Osteoblast (primary cell): ENCODE results near the gene SPTBN1. TPM values are rescaled to one million over a fixed set of nuclear protein-coding genes. Genes with fewer than 3 reads are reported as not detected.

Experiments
- DNase-seq: peaks from one replicate; pipeline ENCODE4 v3.0.0; 2011; ENCODE audit warnings: low spot score, mixed read lengths; ENCODE audit not compliant: insufficient read length; ENCODE audit errors: missing footprints
- H2AFZ ChIP-seq: 2 replicates; pipeline ENCODE4 v1.6.0; 2011; ENCODE audit warnings: mild to moderate bottlenecking, low read length
- H3K27ac ChIP-seq: 2 replicates; pipeline ENCODE4 v1.5.1; 2011; ENCODE audit warnings: mild to moderate bottlenecking, low read depth, low read length, moderate library complexity
- H3K27me3 ChIP-seq: 2 replicates; pipeline ENCODE4 v1.6.0; 2012; ENCODE audit warnings: mild to moderate bottlenecking, control low read depth, inconsistent platforms, low read length, moderate library complexity; ENCODE audit not compliant: insufficient read depth
- H3K36me3 ChIP-seq: 2 replicates; pipeline ENCODE4 v1.5.1; 2011; ENCODE audit warnings: mild to moderate bottlenecking, low read length, control low read depth, moderate library complexity; ENCODE audit not compliant: insufficient read depth
- H3K4me1 ChIP-seq: 2 replicates; pipeline ENCODE4 v1.5.1; 2011; ENCODE audit warnings: mild to moderate bottlenecking, low read length, control low read depth, moderate library complexity; ENCODE audit not compliant: insufficient read depth
- H3K4me2 ChIP-seq: 2 replicates; pipeline ENCODE4 v1.6.0; 2011; ENCODE audit warnings: mild to moderate bottlenecking, low read length; ENCODE audit not compliant: insufficient read depth
- H3K4me3 ChIP-seq: fragments of 200-600 bp; sonication (generic); 3 replicates; pipeline ENCODE4 v1.5.1; 2012; ENCODE audit warnings: mild to moderate bottlenecking, low read length, inconsistent platforms; ENCODE audit not compliant: insufficient read depth
- H3K79me2 ChIP-seq: 2 replicates; pipeline ENCODE4 v1.6.0; 2012; ENCODE audit warnings: mild to moderate bottlenecking, low read length, control low read depth, inconsistent platforms; ENCODE audit not compliant: insufficient read depth
- H3K9me3 ChIP-seq: 2 replicates; pipeline ENCODE4 v1.5.1; 2011; ENCODE audit warnings: low read depth, low read length, control low read depth
- H4K20me1 ChIP-seq: 2 replicates; pipeline ENCODE4 v1.6.0; 2012; ENCODE audit warnings: mild to moderate bottlenecking, low read length, control low read depth; ENCODE audit not compliant: insufficient read depth
- CTCF ChIP-seq: IDR thresholded peaks from 2 replicates; pipeline ENCODE4 v1.5.1; 2011; ENCODE audit warnings: mild to moderate bottlenecking, low read depth, low read length, moderate library complexity; ENCODE audit errors: extremely low read depth
- total RNA-seq: library from RNA; depleted of rRNA; stranded (reverse); fragments of >200 nt; gene quantifications from 2 replicates; pipeline ENCODE4 v1.2.3, GENCODE V29; 2012

Gene SPTBN1
- total RNA-seq, 1 donor = 249 TPM

- Histone ChIP-seq H2AFZ (no peak overlapping the region), H3K79me2 (peaks cover 98% of the 10 kb centered on the region), H4K20me1 (peaks cover 54% of the 10 kb centered on the region), H3K27ac (peak overlapping the region; percentile 25), H3K4me1 (peaks cover 17% of the 10 kb centered on the region), H3K27me3 (no peaks in the 10 kb centered on the region), H3K4me3 (no peak overlapping the region), H3K4me2 (no peak overlapping the region), H3K36me3 (peaks cover 3% of the 10 kb centered on the region), H3K9me3 (no peaks in the 10 kb centered on the region)
- no peak for TF ChIP-seq CTCF
- no peak for DNase-seq
These were observed 146.7 kb downstream of the SPTBN1 start for GRCh38 chr2:54602736-54603322.

GRCh38 chr2:54603357-54603756, 147.2 kb downstream of the SPTBN1 start:
- Histone ChIP-seq H2AFZ (no peak overlapping the region), H4K20me1 (peaks cover 53% of the 10 kb centered on the region), H3K4me3 (no peak overlapping the region), H3K4me1 (peaks cover 17% of the 10 kb centered on the region), H3K79me2 (peaks cover 98% of the 10 kb centered on the region), H3K4me2 (no peak overlapping the region), H3K9me3 (no peaks in the 10 kb centered on the region), H3K27ac (peak overlapping the region; percentile 25), H3K36me3 (peaks cover 3% of the 10 kb centered on the region), H3K27me3 (no peaks in the 10 kb centered on the region)
- no peak for TF ChIP-seq CTCF
- no peak for DNase-seq

- no peak overlapping the region for H3K4me2 ChIP-seq
- H4K20me1 ChIP-seq = peaks cover 51% of the 10 kb centered on the region
- peak overlapping the region; percentile 25 for H3K27ac ChIP-seq
- H3K36me3 ChIP-seq = peaks cover 1% of the 10 kb centered on the region
- peaks cover 17% of the 10 kb centered on the region for H3K4me1 ChIP-seq
- H3K79me2 ChIP-seq = peaks cover 98% of the 10 kb centered on the region
- H3K9me3 ChIP-seq = no peaks in the 10 kb centered on the region
- no peak overlapping the region for H3K4me3 ChIP-seq
- no peak for TF ChIP-seq CTCF
- no peak for DNase-seq
- H2AFZ ChIP-seq = no peak overlapping the region
- H3K27me3 ChIP-seq = no peaks in the 10 kb centered on the region
These were observed 147.7 kb downstream of the SPTBN1 start for GRCh38 chr2:54603796-54604195.

- Histone ChIP-seq H3K9me3 (no peaks in the 10 kb centered on the region), H3K4me2 (no peak overlapping the region), H3K4me1 (peaks cover 14% of the 10 kb centered on the region), H2AFZ (no peak overlapping the region), H3K4me3 (no peak overlapping the region), H3K36me3 (no peaks in the 10 kb centered on the region), H4K20me1 (peaks cover 62% of the 10 kb centered on the region), H3K27ac (no peak overlapping the region), H3K79me2 (peaks cover 98% of the 10 kb centered on the region), H3K27me3 (no peaks in the 10 kb centered on the region)
- no peak for DNase-seq
- no peak for TF ChIP-seq CTCF
These were observed 148.7 kb downstream of the SPTBN1 start for GRCh38 chr2:54604871-54605270.
